Endometrial microvascular endothelial cells (primary cell): ENCODE data around the gene BICD1. TPM values are rescaled to one million over a fixed set of nuclear protein-coding genes. Genes with fewer than 3 reads are reported as not detected.

Experiments used
- in situ Hi-C: cut with HindIII; loops from 2 replicates; pipeline ENCODE4 v1.10.0; 2017; ENCODE audit warnings: low sequenced_read_pairs, low pct_unique_long_range_greater_than_20kb; ENCODE audit errors: inconsistent ontology term
- total RNA-seq: library from RNA; depleted of rRNA; stranded (reverse); fragments of >200 nt; gene quantifications from one replicate; pipeline ENCODE4 v1.2.3, GENCODE V29; 2015; ENCODE audit errors: inconsistent ontology term

BICD1 gene
- total RNA-seq, 1 donor from 2014 or later, result 14.8 TPM

DNA sequence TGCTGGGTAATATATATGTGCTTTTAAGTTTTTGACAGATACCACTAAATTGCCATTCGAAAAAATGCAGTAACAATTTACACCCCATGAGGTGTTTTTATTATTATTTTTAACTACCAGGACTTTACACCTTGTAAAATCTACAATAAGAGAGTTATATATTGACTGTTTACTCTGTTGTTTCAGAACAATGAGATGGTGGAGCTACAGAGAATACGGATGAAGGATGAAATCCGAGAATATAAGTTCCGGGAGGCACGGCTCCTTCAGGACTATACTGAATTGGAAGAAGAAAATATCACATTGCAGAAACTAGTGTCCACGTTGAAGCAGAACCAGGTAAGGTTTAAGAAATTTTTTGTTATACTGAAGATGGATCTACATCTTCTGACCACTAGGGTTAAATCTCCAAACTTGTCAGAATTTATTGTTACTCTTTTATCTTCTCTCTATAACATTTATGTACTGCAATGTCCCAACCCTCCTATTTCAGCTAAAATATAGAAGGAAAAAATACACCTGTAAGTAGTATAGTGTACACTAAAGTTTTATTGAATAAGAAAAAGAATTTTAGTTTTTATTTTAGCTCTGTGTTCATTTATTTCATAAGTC, 187.3 kb downstream of the BICD1 start:
- in situ Hi-C loops, result no loop called here

DNA sequence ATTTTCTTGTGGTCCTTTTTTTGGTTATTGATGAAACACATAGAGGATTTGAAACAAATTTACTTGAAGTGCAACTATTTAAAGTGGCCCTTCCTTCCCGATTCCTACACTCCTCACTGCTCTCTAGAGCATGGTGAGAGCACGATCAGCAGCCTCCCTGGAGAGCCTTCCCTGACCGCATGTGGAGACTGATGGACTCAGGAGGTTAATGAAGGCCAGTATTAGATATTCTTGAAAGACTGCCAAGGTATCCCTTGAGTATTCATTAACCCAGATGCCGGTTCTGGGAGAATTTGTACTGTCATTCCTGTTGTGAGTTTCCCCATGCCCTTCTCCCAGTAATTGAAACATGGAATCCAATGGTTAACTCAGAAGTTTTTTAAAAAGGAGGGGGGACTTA, 189.9 kb downstream of the BICD1 start:
- in situ Hi-C loops, result no loop called here

DNA sequence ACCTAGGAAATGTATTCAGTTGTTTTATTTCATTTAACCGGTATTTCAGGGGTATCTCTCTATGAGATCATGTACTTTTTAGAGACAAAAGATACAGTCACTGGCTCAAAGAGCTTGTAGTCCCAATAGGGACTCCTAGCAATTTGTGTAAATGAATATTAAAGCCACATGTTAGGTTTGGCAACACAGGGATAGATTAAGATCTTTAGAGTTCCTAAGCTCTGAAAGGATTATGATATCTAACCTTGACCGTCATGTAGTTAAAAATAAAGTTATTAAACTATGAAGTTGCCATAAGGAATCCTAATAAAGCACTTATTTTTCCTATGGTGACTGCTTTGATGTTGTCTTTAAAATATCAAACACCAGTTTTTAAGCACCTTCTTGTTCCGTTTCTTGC, 192.3 kb downstream of the BICD1 start:
- in situ Hi-C loops, result no loop called here

DNA sequence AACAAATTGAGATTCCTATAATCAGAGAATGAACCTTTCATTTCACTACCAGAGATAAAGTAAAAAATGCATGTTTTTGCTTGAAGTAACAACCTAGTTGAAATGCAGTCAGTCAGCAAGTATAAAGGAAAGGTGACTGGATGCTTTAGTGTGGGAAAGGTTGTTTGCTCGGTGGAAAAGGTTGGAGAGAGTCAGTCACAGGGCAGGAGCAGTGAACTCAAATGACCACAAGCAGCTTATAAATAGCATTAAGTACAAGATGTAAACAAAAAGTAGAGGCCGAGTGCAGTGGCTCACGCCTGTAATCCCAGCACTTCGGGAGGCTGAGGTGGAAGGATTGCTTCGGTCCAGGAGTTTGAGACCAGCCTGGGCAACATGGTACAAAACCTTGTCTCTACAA, 194.6 kb downstream of the BICD1 start:
- in situ Hi-C loops, result no loop called here

DNA sequence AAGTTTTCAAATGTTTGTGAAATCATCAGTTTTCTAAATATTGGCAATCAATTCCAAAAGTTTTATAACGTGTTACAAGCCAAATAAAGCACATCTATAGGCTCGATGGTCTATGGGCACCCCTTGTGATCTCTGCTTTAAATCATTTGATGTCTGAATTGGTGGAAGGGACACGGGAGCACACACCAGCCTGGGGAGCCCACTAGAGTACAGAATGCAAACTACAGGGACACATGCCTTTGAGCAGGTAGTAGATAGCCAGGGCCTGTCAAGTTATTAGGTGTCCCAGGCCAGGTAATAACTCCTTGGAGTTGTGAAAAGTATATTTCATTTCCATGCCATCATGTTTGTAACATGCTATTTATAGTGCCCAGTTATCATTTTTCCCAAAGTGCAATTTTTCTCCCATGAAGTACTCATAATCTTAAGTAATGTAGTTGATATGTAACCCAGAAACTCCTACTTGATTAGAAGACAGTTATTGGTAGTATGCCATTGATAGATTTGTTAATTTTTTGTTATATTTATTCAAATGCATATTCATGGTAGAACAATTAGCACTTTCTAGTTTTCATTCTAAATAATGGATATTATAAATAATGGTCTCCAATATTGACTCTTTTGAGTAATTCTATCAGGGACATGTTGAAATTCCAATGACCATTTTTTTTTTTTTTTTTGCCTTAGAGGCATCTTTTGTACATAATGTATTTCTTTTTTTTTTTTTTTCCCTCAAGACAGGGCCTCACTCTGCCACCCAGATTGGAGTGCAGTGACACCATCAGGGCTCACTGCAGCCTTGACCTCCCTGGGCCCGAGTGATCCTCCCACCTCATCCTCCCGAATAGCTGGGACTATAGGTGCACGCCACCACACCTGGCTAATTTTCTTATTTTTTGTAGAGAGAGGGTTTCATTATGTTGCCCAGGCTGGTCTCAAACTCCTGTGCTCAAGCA, 195.8 kb downstream of the BICD1 start:
- in situ Hi-C loops, result no loop called here

DNA sequence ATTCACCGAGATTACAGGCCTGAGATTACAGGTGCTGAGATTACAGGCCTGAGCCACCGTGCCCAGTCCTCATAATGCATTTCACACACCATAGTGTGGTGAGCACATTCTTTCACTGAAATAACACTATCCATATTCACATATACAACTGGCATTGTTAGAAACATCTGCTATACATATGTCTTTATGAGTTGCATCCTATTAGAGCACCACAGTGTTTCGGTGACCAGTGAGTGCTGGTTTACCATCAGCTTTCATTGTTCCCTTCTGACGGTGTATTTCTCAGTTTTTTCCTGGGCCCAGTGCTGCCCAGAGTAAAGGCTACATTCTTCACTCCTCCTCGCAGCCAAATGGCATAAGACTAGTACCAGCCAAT, 196.5 kb downstream of the BICD1 start:
- in situ Hi-C loops, result no loop called here

DNA sequence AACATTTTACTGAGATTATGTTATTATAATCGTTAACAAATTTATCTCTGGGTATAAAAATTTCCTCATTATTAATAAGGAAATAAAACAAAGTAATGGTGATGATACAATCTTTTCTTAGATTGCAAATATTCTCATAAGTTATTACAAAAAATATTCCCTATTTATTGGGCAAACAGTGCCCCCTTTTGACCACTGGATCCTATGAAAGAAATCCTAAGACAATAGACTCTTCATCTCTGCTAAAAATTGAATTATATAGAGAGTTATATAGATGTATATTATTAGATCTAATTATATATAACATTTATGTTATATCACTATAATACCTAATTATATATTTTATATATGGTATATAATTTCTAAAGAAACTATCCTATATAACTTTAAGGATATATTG, 198.5 kb downstream of the BICD1 start:
- in situ Hi-C loops, result no loop called here

DNA sequence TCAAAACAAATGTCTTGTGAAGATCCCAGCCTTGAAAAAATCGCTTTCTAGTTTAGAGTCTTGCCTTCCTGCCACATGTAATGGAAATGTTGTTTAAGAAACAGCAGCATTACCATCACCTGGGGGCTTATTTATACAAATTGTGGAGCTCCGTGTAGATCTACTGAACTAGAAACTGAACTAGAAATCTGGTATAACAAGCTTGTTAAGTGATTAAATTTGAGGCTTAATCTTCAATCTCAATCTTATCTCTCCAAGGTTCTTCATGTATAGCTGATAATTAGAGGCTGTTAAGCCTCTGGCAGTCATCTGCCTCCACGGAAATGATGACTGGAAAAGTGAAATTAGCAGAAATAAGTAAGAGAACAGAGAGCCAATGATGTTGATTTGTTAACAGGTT, 200.7 kb downstream of the BICD1 start:
- in situ Hi-C loops, result no loop called here

DNA sequence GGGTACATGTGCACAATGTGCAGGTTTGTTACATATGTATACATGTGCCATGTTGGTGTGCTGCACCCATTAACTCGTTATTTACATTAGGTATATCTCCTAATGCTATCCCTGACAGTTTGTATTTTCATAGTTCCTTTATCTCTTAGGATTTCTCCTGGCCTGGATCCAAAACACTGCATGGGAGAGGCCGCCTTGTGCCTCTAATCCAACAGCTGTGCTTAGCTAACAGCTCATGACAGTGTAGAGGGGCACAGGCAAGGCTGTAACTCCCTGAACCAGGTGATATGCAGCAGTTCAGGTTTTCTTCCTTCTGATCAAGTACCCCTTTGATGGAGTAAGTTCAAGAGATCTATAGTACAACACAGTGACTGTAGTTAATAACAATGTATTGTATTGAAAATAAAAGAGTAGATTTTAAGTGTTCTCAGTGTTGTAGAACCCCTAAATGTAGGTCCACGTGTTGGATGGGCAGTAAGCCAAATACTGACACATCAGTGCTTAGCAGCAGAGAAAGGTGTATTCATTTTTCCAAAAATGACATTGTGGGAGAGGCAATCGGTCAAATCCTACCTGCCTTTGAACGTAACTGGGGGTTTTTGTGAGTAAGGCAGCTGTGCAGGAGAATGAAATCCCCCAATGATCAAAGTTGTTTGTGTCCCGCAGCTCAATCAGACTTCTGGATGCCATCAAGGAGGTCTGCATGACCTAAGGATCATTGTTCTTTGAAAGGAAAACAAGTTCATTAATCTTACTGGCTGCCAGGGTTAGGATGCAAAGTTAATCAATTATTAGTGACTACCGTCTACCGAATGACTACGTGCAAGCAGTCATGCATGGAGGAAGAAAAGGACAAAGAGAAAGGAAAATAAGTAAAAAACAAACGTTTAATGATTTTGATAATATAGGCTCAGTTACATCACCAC, 203.4 kb downstream of the BICD1 start:
- in situ Hi-C loops, result no loop called here

DNA sequence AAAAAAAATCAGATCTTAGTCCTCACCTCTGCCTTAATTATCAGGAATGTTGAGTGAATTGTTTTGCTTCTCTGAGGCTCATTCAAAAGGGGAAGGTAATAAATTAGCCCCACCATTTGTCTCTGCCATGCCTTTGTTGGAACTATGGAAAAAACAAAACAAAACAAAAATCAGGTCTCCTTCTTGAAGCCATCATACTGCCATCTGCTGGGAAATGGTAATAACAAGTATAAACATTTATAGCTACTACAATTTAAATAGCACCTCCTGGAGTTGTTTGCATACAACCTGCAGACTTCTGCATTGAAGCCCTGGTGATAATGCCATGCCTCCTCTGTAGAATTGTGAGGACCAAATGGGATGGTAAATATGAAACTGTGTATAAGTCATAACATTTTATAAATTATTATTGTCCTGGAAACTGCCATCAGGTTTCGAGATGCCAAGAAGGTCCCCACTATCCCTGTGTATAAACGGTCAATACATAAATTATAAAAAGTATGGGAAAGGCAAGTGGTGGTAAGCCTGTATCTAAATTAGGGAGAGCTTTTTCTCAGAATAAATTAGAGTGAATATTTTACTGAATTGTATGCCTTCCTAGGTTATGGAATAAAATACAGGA, 205.5 kb downstream of the BICD1 start:
- in situ Hi-C loops, result no loop called here

DNA sequence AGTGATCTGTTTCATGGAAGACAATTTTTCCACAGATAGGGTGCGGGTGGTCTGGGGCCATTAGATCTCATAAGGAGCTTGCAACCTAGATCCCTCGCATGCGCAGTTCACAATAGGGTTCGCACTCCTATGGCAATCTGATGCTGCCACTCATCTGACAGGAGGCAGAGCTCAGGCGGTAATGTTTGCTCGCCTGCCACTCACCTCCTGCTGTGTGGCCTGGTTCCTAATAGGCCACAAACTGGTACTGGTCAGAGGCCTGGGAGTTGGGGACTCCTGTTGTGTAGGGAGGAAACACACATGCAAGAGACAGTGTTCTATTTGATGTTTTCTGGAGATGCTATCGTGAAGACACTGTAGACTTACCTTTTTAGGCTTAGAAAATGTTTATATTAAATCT, 215.7 kb downstream of the BICD1 start:
- in situ Hi-C loops, result no loop called here

DNA sequence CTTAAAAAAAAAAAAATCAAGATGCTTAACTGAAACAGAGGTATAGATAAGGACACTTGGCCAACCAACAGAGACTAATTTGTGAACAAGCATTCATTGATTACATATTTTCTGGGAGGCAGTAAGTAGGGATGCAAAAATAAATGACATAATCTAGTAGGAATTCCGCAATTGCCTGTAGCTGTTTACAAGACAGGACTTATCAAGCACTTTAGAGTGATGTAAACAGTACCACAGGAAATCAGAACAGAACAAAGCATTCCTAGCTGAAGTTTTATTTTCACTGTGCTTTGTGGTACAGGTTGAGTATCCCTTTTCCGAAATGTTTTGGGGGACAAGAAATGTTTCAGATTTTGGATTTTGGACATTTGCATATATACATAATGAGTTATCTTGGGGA, 224.5 kb downstream of the BICD1 start:
- in situ Hi-C loops, result no loop called here

DNA sequence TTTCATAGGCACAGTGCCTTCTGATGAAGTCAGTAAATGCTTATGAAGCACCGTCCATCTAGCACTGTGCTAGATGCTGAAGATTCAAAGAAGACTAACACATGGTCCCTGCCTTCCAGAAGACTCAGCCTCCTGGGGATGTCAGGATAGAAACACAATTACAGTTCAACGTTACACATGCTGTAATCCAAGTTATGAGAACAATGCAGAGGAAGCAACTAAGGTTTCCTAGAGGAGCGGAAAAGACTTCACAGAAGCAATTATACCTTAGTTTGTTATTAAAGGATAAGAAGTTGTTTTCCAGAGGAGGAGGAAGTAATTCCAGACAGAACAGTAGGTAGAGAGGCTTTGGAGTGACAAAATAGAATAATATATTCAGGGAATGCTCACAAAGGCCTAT, 225.8 kb downstream of the BICD1 start:
- in situ Hi-C loops, result no loop called here

DNA sequence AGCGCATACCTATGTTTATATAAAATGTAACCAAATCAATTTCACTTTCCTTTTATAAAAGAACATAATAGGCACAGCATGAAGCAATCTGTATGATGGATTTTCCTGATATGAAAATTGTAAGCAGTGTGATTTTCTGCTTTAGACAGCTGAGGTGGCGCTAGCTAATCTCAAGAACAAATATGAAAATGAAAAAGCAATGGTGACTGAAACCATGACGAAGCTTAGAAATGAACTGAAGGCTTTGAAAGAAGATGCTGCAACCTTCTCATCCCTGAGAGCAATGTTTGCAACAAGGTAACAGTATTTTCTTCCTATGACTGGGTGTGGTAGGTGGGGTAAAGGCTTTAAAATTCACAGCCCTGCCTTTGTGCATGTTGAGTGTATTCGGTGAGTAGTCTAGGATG, 227.7 kb downstream of the BICD1 start:
- in situ Hi-C loops, result no loop called here

DNA sequence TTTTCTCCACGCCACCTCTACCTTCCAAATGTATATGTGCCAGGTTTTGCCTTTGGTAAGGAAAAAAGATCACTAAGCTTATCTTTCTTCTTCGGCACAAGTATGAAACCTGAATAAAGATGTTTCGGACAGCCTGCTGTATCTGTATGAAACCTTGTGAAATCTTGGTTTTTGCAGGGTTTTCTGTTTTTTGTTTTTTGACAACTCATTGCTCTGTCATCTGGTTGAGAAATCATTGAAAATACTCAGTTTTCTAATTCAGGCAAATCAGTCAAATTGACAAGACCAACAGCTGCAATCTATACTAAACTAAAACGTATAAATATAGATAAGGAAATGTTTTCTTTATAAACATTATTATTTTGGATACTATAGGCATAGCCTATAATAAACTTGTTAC, 229.6 kb downstream of the BICD1 start:
- in situ Hi-C loops, result no loop called here

DNA sequence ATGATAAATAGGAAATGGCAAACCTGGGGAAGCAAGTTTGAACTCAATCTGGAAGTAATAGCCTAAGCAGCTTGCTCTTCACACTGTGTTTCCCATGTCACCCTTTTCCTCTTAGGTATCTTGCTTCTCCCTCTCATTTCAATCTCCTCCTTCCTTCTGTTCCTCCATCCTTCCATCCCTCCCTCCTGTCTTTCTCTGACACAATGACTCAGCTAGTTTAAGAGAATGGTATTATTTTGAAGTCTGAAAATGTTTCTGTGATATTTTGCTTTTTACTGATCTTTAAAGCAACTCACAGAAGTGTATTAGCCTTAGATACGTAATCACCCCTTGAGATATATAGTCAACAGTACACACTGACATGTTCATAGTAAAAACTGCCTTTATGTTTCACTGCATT, 236.8 kb downstream of the BICD1 start:
- in situ Hi-C loops, result no loop called here

DNA sequence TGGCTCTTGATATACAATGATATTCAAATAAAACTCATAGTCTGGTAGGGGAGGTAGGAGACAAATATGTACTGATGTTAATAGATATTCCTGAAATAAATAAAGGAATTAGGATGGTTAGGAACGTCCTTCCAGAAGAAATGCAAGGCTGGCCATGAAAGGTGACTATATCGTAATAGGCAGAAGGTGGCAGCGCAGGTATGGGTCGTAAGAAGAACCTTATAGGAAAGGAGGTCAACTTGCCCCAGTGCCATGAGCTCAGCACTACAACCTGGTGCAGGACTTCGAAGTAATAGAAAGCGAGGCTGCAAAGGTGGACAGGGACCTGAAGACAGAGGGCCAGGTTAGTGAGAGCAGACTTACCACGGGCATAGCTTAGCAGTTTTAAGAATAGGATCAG, 237.4 kb downstream of the BICD1 start:
- in situ Hi-C loops, result no loop called here

DNA sequence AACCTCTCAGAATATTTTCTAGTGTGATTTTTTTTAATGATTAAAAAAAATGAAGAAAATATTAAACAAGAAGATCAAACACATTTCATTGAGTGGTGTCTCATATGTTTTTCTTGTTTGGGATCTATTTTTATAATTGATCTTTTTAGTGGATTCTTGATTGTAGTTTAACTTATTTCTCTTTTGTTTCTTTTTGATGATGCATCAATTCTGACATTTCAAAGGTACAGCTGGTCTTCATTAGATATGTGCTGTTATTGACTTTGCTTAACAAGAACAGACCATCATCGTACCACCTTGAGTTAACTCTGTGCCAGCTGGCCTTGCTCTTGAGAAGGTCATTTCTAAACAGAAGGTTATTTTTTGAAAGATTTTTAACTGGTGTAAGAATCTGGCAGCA, 246.9 kb downstream of the BICD1 start:
- in situ Hi-C loops, result no loop called here

DNA sequence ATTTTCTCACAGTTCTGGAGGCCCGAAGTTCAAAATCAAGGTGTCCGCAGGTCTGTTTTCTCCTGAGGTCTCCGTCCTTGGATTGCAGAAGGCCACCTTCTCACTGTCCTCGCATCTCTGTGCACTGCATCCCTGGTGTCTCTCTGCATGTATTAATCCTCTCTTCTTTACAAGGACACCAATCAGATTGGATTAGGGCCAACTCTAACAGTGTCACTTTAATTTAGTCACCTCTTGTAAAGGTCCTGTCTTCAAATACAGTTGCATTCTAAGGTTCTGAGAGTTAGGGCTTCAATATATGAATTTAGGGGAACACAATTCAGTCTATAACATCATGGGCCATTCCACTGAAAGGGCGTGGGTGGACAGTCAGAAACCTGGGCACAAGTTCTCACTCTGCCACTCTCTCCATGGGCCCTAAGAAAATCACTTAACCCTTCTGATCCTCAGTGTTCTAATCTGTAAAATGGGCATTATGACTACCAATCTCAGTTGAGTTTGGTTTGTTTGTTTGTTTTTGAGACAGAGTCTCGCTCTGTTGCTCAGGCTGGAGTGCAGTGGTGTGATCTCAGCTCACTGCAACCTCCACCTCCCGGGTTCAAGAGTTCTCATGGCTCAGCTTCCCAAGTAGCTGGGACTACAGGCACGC, 251.1 kb downstream of the BICD1 start:
- in situ Hi-C loops, result no loop called here
